CD14-positive monocyte (primary cell): Measurements from ENCODE around the gene COPG2. TPM values are rescaled to one million over a fixed set of nuclear protein-coding genes. Genes with fewer than 3 reads are reported as not detected.

ENCODE experiments used
- DNase-seq, 3 donors: peaks; one replicate each; pipeline ENCODE4 v3.0.0-alpha.2; 2011 to 2022
- H2AFZ ChIP-seq: 2 replicates; pipeline ENCODE4 v1.6.0; 2012; ENCODE audit warnings: mild to moderate bottlenecking, low read depth, low read length, inconsistent platforms; ENCODE audit not compliant: insufficient read depth, poor library complexity, severe bottlenecking
- H3K27ac ChIP-seq, 2 donors: 1 replicate in 1 of 2; 2 replicates in 1 of 2; pipeline ENCODE4 v1.5.1; 2012 to 2013; ENCODE audit warnings: low read length in 2 of 2, control low read depth in 1 of 2, inconsistent platforms in 1 of 2, low read depth in 1 of 2, mild to moderate bottlenecking in 1 of 2
- H3K27me3 ChIP-seq, 2 donors: one replicate each; pipeline versions ENCODE4 v1.6.0 to v1.6.1; 2011 to 2013; ENCODE audit warnings: low read length in 2 of 2; ENCODE audit not compliant: control insufficient read depth in 2 of 2, insufficient read depth in 2 of 2
- H3K36me3 ChIP-seq, 2 donors: replicated peaks in 1 of 2; 1 replicate in 1 of 2; 2 replicates in 1 of 2; pipeline versions ENCODE4 v1.5.1 to v1.6.1; 2012 to 2013; ENCODE audit warnings: low read length in 2 of 2, control low read depth in 1 of 2, inconsistent platforms in 1 of 2, mild to moderate bottlenecking in 1 of 2; ENCODE audit not compliant: insufficient read depth in 2 of 2, control insufficient read depth in 1 of 2
- H3K4me1 ChIP-seq, 2 donors: 1 replicate in 1 of 2; 2 replicates in 1 of 2; pipeline versions ENCODE4 v1.5.1 to v1.6.1; 2012 to 2013; ENCODE audit warnings: low read length in 2 of 2, control low read depth in 1 of 2, inconsistent platforms in 1 of 2, mild to moderate bottlenecking in 1 of 2, moderate library complexity in 1 of 2; ENCODE audit not compliant: insufficient read depth in 2 of 2, control insufficient read depth in 1 of 2
- H3K4me2 ChIP-seq: replicated peaks from 2 replicates; pipeline ENCODE3; 2012; ENCODE audit warnings: low read length, moderate library complexity, mild to moderate bottlenecking; ENCODE audit not compliant: poor library complexity, severe bottlenecking; ENCODE audit errors: extremely low read depth
- H3K4me3 ChIP-seq, 3 experiments: fragments of 200-600 bp in 1 of 3; sonication (generic) in 1 of 3; replicated peaks in 1 of 3; 1 replicate in 2 of 3; 2 replicates in 1 of 3; pipeline ENCODE4 v1.5.1; 2011 to 2013; ENCODE audit warnings: low read length in 3 of 3, mild to moderate bottlenecking in 3 of 3, control low read depth in 2 of 3, low read depth in 2 of 3, inconsistent platforms in 1 of 3, moderate library complexity in 1 of 3
- H3K79me2 ChIP-seq: 2 replicates; pipeline ENCODE4 v1.6.0; 2012; ENCODE audit warnings: mild to moderate bottlenecking, control low read depth, inconsistent platforms, low read length, moderate library complexity; ENCODE audit not compliant: insufficient read depth
- H3K9ac ChIP-seq: 2 replicates; pipeline ENCODE4 v1.6.0; 2017; ENCODE audit warnings: low read length, mild to moderate bottlenecking; ENCODE audit not compliant: insufficient read depth, poor library complexity, severe bottlenecking
- H3K9me3 ChIP-seq, 2 donors: replicated peaks in 1 of 2; 1 replicate in 1 of 2; 2 replicates in 1 of 2; pipeline versions ENCODE4 v1.5.1 to v1.6.1; 2012 to 2013; ENCODE audit warnings: low read length in 2 of 2, control low read depth in 1 of 2; ENCODE audit not compliant: control insufficient read depth in 1 of 2, insufficient read depth in 1 of 2
- H4K20me1 ChIP-seq: 2 replicates; pipeline ENCODE4 v1.6.0; 2012; ENCODE audit warnings: mild to moderate bottlenecking, low read length, control low read depth, moderate library complexity; ENCODE audit not compliant: insufficient read depth
- H3K27ac Mint-ChIP-seq, 7 donors: one replicate each; pipeline ENCODE4 v1.8.0; 2020; ENCODE audit warnings: mild to moderate bottlenecking in 7 of 7, mixed read lengths in 7 of 7, moderate library complexity in 6 of 7, inconsistent platforms in 2 of 7
- H3K27me3 Mint-ChIP-seq, 3 donors: one replicate each; pipeline ENCODE4 v1.8.0; 2021 to 2022; ENCODE audit warnings: low read depth in 3 of 3, mild to moderate bottlenecking in 3 of 3, mixed read lengths in 3 of 3, moderate library complexity in 3 of 3, inconsistent platforms in 1 of 3
- H3K36me3 Mint-ChIP-seq, 2 donors: one replicate each; pipeline ENCODE4 v1.8.0; 2020; ENCODE audit warnings: mixed read lengths in 2 of 2, inconsistent platforms in 1 of 2, mild to moderate bottlenecking in 1 of 2
- H3K4me1 Mint-ChIP-seq: one replicate; pipeline ENCODE4 v1.8.0; 2020; ENCODE audit warnings: mild to moderate bottlenecking, mixed read lengths
- H3K4me3 Mint-ChIP-seq, 2 donors: one replicate each; pipeline ENCODE4 v1.8.0; 2020; ENCODE audit warnings: mild to moderate bottlenecking in 2 of 2, mixed read lengths in 2 of 2, moderate library complexity in 1 of 2
- H3K9me3 Mint-ChIP-seq, 7 donors: one replicate each; pipeline ENCODE4 v1.8.0; 2020 to 2022; ENCODE audit warnings: mixed read lengths in 7 of 7, mild to moderate bottlenecking in 6 of 7, moderate library complexity in 6 of 7, inconsistent platforms in 2 of 7
- CTCF ChIP-seq: fragments of 200-600 bp; IDR thresholded peaks from one replicate; pipeline ENCODE4 v1.8.0; 2022; ENCODE audit warnings: antibody characterized with exemption, mild to moderate bottlenecking
- WGBS: methylation state at CpG from one replicate; pipeline ENCODE4 v1.1.5; 2013; ENCODE audit warnings: missing lambda C conversion rate; ENCODE audit not compliant: insufficient coverage; 5-methylcytosine and 5-hydroxymethylcytosine counted together
- intact Hi-C, 2 donors: fragments of 100-400 bp; cut with micrococcal nuclease; formaldehyde crosslinking; loops; one replicate each; pipeline versions ENCODE4 v1.15.0 to v1.15.1; 2023
- polyA plus RNA-seq, 3 donors: library from polyadenylated mRNA; depleted of rRNA in 1 of 3; unstranded in 2 of 3; stranded (reverse) in 1 of 3; fragments of 300-500 nt in 2 of 3; fragments of >200 nt in 1 of 3; fragmentation: Illumina TruSeq in 2 of 3; gene quantifications; 1 replicate in 2 of 3; 2 replicates in 1 of 3; pipeline ENCODE4 v1.2.3, GENCODE V29; 2012 to 2021

COPG2 gene
- polyA plus RNA-seq, 3 donors = 2.7 to 10.3 (median 9.6) TPM

- H3K4me3 Mint-ChIP-seq = no peak overlapping the region
- Histone ChIP-seq H4K20me1 (no peaks in the 10 kb centered on the region), H3K36me3 (peaks cover 0 to 7% of the 10 kb centered on the region in 2 donors), H3K9ac (no peak overlapping the region), H3K4me3 (no peak overlapping the region), H3K4me2 (no peak overlapping the region), H3K79me2 (no peaks in the 10 kb centered on the region), H3K9me3 (peaks cover 9 to 11% of the 10 kb centered on the region in 2 donors), H3K4me1 (no peaks in the 10 kb centered on the region), H3K27me3 (no peaks in the 10 kb centered on the region), H2AFZ (no peak overlapping the region), H3K27ac (no peak overlapping the region)
- no peaks in the 10 kb centered on the region for H3K27me3 Mint-ChIP-seq
- H3K4me1 Mint-ChIP-seq = no peaks in the 10 kb centered on the region
- peak overlapping the region in 1 of 7 donors; percentile 46 for H3K27ac Mint-ChIP-seq
- no peak for TF ChIP-seq CTCF
- DNase-seq = no peak
- peaks cover 9 to 38% (median 21%) of the 10 kb centered on the region in 7 donors for H3K9me3 Mint-ChIP-seq
- WGBS = no CpG with 5 or more reads among the region's 2 CpGs
- peaks cover 14 to 18% of the 10 kb centered on the region in 2 donors for H3K36me3 Mint-ChIP-seq
- intact Hi-C loops = no loop called here
Measured at GRCh38 chr7:130566898-130567280, 101.7 kb downstream of the COPG2 start.

GRCh38 chr7:130566168-130566897 lies 102.2 kb downstream of the COPG2 start:
- H3K9me3 Mint-ChIP-seq = peaks cover 9 to 38% (median 21%) of the 10 kb centered on the region in 7 donors
- Histone ChIP-seq H3K27ac (no peak overlapping the region), H3K27me3 (no peaks in the 10 kb centered on the region), H3K36me3 (peaks cover 0 to 7% of the 10 kb centered on the region in 2 donors), H3K9me3 (peaks cover 9 to 11% of the 10 kb centered on the region in 2 donors), H3K9ac (no peak overlapping the region), H4K20me1 (no peaks in the 10 kb centered on the region), H2AFZ (no peak overlapping the region), H3K4me2 (no peak overlapping the region), H3K4me3 (no peak overlapping the region), H3K4me1 (no peaks in the 10 kb centered on the region), H3K79me2 (no peaks in the 10 kb centered on the region)
- H3K4me3 Mint-ChIP-seq = no peak overlapping the region
- no peak for DNase-seq
- 93% methylated on average over 6 of the region's 9 CpGs for WGBS
- H3K27me3 Mint-ChIP-seq = no peaks in the 10 kb centered on the region
- intact Hi-C loops = no loop called here
- H3K4me1 Mint-ChIP-seq = no peaks in the 10 kb centered on the region
- no peak for TF ChIP-seq CTCF
- H3K27ac Mint-ChIP-seq = peak overlapping the region in 1 of 7 donors; percentile 46
- H3K36me3 Mint-ChIP-seq = peaks cover 14 to 18% of the 10 kb centered on the region in 2 donors
